Naive thymus-derived CD4-positive, alpha-beta T cell (primary cell): ENCODE results near the gene TGFBR2. TPM values are rescaled to one million over a fixed set of nuclear protein-coding genes. Genes with fewer than 3 reads are reported as not detected.

Source experiments
- ATAC-seq: fragments of 150-1000 bp; cut with Tn5 transposase; 2 replicates; pipeline ENCODE4 v1.10.0; 2021; ENCODE audit warnings: mild to moderate bottlenecking, moderate library complexity
- CTCF ChIA-PET: fragments of 350-600 bp; sonication (Branson Sonifier 250); formaldehyde crosslinking; loops from one replicate; lab custom pipeline; 2021; ENCODE audit warnings: antibody characterized with exemption; lab: Charles Lee
- POLR2A ChIA-PET: fragments of 350-600 bp; sonication (Branson Sonifier 250); formaldehyde crosslinking; loops from one replicate; lab custom pipeline; 2021; ENCODE audit warnings: antibody characterized with exemption, inconsistent platforms; lab: Charles Lee
- DNase-seq, 9 donors: peaks; one replicate each; pipeline versions ENCODE4 v3.0.0 to v3.0.0-alpha.2; 2020 to 2022; ENCODE audit warnings: mixed read lengths in 1 of 9
- H3K27ac ChIP-seq: one replicate; pipeline ENCODE4 v1.7.0; 2013; ENCODE audit warnings: mild to moderate bottlenecking, low read depth, low read length, moderate library complexity
- H3K27me3 ChIP-seq, 2 donors: one replicate each; pipeline ENCODE4 v1.7.0; 2013; ENCODE audit warnings: low read length in 2 of 2, mild to moderate bottlenecking in 2 of 2, moderate library complexity in 2 of 2; ENCODE audit not compliant: control insufficient read depth in 2 of 2, insufficient read depth in 2 of 2
- H3K36me3 ChIP-seq, 3 experiments: 1 replicate in 2 of 3; 2 replicates in 1 of 3; pipeline ENCODE4 v1.7.0; 2013; ENCODE audit warnings: low read length in 3 of 3, mild to moderate bottlenecking in 3 of 3, moderate library complexity in 1 of 3; ENCODE audit not compliant: insufficient read depth in 3 of 3, control insufficient read depth in 2 of 3
- H3K4me1 ChIP-seq, 2 donors: one replicate each; pipeline ENCODE4 v1.7.0; 2013; ENCODE audit warnings: low read length in 2 of 2, mild to moderate bottlenecking in 2 of 2, moderate library complexity in 1 of 2; ENCODE audit not compliant: control insufficient read depth in 2 of 2, insufficient read depth in 2 of 2
- H3K4me3 ChIP-seq: 2 replicates; pipeline ENCODE4 v1.7.0; 2013; ENCODE audit warnings: mild to moderate bottlenecking, low read length
- H3K9me3 ChIP-seq, 3 experiments: 1 replicate in 2 of 3; 2 replicates in 1 of 3; pipeline ENCODE4 v1.7.0; 2013; ENCODE audit warnings: low read length in 3 of 3; ENCODE audit not compliant: control insufficient read depth in 2 of 3
- H3K27ac Mint-ChIP-seq, 9 donors: one replicate each; pipeline ENCODE4 v1.8.0; 2020 to 2022; ENCODE audit warnings: mixed read lengths in 9 of 9, mild to moderate bottlenecking in 8 of 9, moderate library complexity in 5 of 9, inconsistent platforms in 2 of 9
- H3K27me3 Mint-ChIP-seq, 5 donors: one replicate each; pipeline ENCODE4 v1.8.0; 2021 to 2022; ENCODE audit warnings: mixed read lengths in 5 of 5, mild to moderate bottlenecking in 1 of 5
- H3K36me3 Mint-ChIP-seq, 5 donors: one replicate each; pipeline ENCODE4 v1.8.0; 2020 to 2022; ENCODE audit warnings: mixed read lengths in 5 of 5, mild to moderate bottlenecking in 3 of 5, inconsistent platforms in 1 of 5
- H3K4me1 Mint-ChIP-seq, 7 donors: one replicate each; pipeline ENCODE4 v1.8.0; 2020 to 2022; ENCODE audit warnings: mixed read lengths in 7 of 7, mild to moderate bottlenecking in 3 of 7, inconsistent platforms in 1 of 7
- H3K4me3 Mint-ChIP-seq, 10 donors: one replicate each; pipeline ENCODE4 v1.8.0; 2020 to 2022; ENCODE audit warnings: mild to moderate bottlenecking in 10 of 10, mixed read lengths in 10 of 10, moderate library complexity in 6 of 10, inconsistent platforms in 2 of 10
- H3K9me3 Mint-ChIP-seq, 11 donors: one replicate each; pipeline ENCODE4 v1.8.0; 2020 to 2022; ENCODE audit warnings: mixed read lengths in 11 of 11, mild to moderate bottlenecking in 4 of 11, inconsistent platforms in 1 of 11, moderate library complexity in 1 of 11
- intact Hi-C, 2 donors: fragments of 100-400 bp; cut with micrococcal nuclease; formaldehyde crosslinking; loops; one replicate each; pipeline ENCODE4 v1.15.1; 2023
- polyA plus RNA-seq, 2 donors: library from polyadenylated mRNA; unstranded; fragments of 300-500 nt; fragmentation: Illumina TruSeq; gene quantifications; one replicate each; pipeline ENCODE4 v1.2.3, GENCODE V29; 2021
- total RNA-seq, 6 experiments: library from RNA in 5 of 6; stranded (reverse) in 5 of 6; gene quantifications; 1 replicate in 5 of 6; 2 replicates in 1 of 6; pipeline ENCODE4 v1.2.3 and lab custom pipeline; 2021 to 2026

Gene TGFBR2
- total and polyA plus RNA-seq, 7 experiments from 2014 or later, result 63.0 to 263 (median 155) TPM

DNA sequence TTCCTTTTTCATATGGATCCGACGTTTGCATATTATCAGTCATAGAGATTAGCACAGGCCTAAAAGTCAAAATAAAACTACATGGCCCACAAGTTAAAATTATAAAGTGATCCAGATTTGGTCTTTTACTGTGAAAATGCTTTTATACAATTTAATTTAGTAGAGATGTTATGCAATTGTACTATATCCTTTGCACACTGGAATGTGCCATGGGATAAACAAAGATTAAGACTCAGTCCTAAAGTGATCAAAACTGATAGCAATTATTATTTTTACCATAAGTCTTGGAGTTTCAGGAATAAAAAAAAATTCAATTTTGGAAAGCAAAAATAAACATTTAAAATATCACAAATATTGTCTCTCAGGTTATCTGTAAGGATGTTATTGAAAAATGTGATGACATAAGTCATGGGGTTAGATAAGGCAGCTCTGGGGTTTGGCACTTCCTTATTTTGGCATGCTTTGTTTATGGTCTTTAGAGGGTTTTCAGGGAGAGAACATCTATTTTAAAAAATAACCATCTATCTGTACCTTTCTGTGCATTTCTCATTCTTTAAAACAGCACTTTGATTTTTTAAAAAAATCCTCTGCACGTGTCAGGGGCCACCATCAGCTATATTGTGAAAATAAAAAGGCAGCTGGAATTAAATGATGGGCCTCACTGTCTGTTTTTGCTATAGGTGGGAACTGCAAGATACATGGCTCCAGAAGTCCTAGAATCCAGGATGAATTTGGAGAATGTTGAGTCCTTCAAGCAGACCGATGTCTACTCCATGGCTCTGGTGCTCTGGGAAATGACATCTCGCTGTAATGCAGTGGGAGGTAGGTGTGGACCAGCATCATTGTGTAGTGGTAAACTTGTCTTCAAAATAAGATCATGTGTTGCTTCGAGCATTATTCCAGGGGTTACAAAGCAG, 67.3 kb downstream of the TGFBR2 start:
- H3K36me3 ChIP-seq, result peaks cover 40 to 65% (median 42%) of the 10 kb centered on the region in 3 experiments
- ChIA-PET CTCF (interaction anchor here (0.6 kb wide), 1 partner anchor 12 kb away, joined by 4 read pairs; no protein-coding TSS in a partner anchor), POLR2A (interaction anchor here (0.5 to 1.8 kb wide), 10 partner anchors 9 to 69 kb away, joined by 3 to 16 read pairs (median 4); no protein-coding TSS in a partner anchor)
- peaks cover 17 to 83% of the 10 kb centered on the region in 2 donors for H3K4me1 ChIP-seq
- Mint-ChIP-seq H3K4me3 (peak overlapping the region; percentile 69 to 93 (median 80)), H3K4me1 (peaks cover 72 to 100% (median 97%) of the 10 kb centered on the region in 7 donors), H3K36me3 (peaks cover 51 to 96% (median 87%) of the 10 kb centered on the region in 5 donors), H3K9me3 (peaks cover 0 to 4% (median 0%) of the 10 kb centered on the region in 11 donors), H3K27me3 (no peaks in the 10 kb centered on the region), H3K27ac (peak overlapping the region; percentile 71 to 99 (median 95))
- no peaks in the 10 kb centered on the region for H3K9me3 ChIP-seq
- peak; percentile 63 for ATAC-seq
- intact Hi-C loops, result loop anchor here (1.0 to 2.0 kb wide), 4 partner anchors 8 to 15 kb away; no protein-coding TSS in a partner anchor
- DNase-seq, result peak in 3 of 9 donors; percentile 49 to 57 (median 56)
- H3K4me3 ChIP-seq, result no peak overlapping the region
- no peaks in the 10 kb centered on the region for H3K27me3 ChIP-seq
- H3K27ac ChIP-seq, result peak overlapping the region; percentile 59

DNA sequence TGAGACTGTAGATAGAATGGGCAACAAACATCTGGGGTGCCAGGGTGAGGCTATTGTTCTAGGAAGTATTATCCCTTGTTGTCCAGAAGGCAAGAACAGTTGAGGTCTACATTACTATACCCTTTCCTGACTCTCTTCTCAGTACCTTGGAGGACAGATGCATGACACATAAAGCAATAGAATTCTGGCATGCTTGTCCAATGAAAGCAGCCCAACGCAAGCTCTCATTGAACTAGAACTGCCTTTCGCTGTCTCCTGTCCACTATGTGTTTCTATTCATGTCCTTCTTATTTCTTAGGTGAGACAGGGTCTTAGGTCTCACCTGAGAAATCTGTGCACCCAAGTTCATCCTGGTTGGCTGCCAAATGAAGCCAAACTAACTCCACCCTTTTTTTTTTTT, 68.6 kb downstream of the TGFBR2 start:
- CTCF ChIA-PET, result no interaction called here
- POLR2A ChIA-PET, result interaction anchor here (1.0 to 1.8 kb wide), 4 partner anchors 10 to 20 kb away, joined by 3 to 12 read pairs (median 4); no protein-coding TSS in a partner anchor

DNA sequence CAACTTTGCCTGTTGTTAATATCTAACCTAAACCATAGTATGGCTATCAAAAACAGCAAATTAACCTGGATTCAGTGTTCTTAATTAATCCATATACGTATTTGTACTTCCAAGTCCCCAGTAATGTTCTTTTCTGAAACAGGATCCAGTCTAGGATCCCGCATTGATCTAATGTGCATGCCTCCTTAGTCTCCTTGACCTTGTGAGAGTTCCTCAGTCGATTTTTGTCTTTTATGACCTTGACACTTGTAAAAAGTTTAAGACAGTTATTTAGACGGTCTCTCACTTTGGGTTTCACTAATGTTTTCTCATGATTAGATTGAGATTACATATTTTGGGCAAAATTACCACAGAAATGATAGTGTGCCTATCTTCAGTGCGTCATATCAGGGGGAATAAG, 69.4 kb downstream of the TGFBR2 start:
- Histone ChIP-seq H3K27me3 (no peaks in the 10 kb centered on the region), H3K4me3 (no peak overlapping the region), H3K9me3 (no peaks in the 10 kb centered on the region), H3K4me1 (peaks cover 21 to 78% of the 10 kb centered on the region in 2 donors), H3K27ac (peak overlapping the region; percentile 23), H3K36me3 (peaks cover 48 to 70% (median 48%) of the 10 kb centered on the region in 3 experiments)
- DNase-seq (no peak), ATAC-seq (no peak)
- Mint-ChIP-seq H3K27me3 (no peaks in the 10 kb centered on the region), H3K4me1 (peaks cover 66 to 100% (median 96%) of the 10 kb centered on the region in 7 donors), H3K36me3 (peaks cover 41 to 89% (median 87%) of the 10 kb centered on the region in 5 donors), H3K27ac (peak overlapping the region; percentile 53 to 99 (median 95)), H3K9me3 (peaks cover 0 to 4% (median 0%) of the 10 kb centered on the region in 11 donors), H3K4me3 (peak overlapping the region; percentile 54 to 93 (median 79))
- ChIA-PET POLR2A (interaction anchor here (1.0 to 1.3 kb wide), 3 partner anchors 11 to 18 kb away, joined by 3 to 11 read pairs (median 4); no protein-coding TSS in a partner anchor), CTCF (no interaction called here)
- intact Hi-C loops, result loop anchor here (1.0 to 2.0 kb wide), 3 partner anchors 8 to 17 kb away; no protein-coding TSS in a partner anchor

More for the DNA sequence above, 68.6 kb downstream of the TGFBR2 start:
- H3K9me3 Mint-ChIP-seq, result peaks cover 0 to 4% (median 0%) of the 10 kb centered on the region in 11 donors
- no peaks in the 10 kb centered on the region for H3K27me3 Mint-ChIP-seq
- H3K27ac Mint-ChIP-seq, result peak overlapping the region; percentile 53 to 99 (median 95)
- peaks cover 44 to 89% (median 86%) of the 10 kb centered on the region in 5 donors for H3K36me3 Mint-ChIP-seq
- DNase-seq (no peak), ATAC-seq (no peak)
- Histone ChIP-seq H3K9me3 (no peaks in the 10 kb centered on the region), H3K36me3 (peaks cover 48 to 75% (median 49%) of the 10 kb centered on the region in 3 experiments), H3K4me1 (peaks cover 21 to 82% of the 10 kb centered on the region in 2 donors), H3K4me3 (no peak overlapping the region), H3K27ac (peak overlapping the region; percentile 20), H3K27me3 (no peaks in the 10 kb centered on the region)
- peak overlapping the region; percentile 54 to 93 (median 79) for H3K4me3 Mint-ChIP-seq
- H3K4me1 Mint-ChIP-seq, result peaks cover 62 to 100% (median 96%) of the 10 kb centered on the region in 7 donors
- intact Hi-C loops, result loop anchor here (1.0 to 2.0 kb wide), 3 partner anchors 8 to 16 kb away; no protein-coding TSS in a partner anchor

DNA sequence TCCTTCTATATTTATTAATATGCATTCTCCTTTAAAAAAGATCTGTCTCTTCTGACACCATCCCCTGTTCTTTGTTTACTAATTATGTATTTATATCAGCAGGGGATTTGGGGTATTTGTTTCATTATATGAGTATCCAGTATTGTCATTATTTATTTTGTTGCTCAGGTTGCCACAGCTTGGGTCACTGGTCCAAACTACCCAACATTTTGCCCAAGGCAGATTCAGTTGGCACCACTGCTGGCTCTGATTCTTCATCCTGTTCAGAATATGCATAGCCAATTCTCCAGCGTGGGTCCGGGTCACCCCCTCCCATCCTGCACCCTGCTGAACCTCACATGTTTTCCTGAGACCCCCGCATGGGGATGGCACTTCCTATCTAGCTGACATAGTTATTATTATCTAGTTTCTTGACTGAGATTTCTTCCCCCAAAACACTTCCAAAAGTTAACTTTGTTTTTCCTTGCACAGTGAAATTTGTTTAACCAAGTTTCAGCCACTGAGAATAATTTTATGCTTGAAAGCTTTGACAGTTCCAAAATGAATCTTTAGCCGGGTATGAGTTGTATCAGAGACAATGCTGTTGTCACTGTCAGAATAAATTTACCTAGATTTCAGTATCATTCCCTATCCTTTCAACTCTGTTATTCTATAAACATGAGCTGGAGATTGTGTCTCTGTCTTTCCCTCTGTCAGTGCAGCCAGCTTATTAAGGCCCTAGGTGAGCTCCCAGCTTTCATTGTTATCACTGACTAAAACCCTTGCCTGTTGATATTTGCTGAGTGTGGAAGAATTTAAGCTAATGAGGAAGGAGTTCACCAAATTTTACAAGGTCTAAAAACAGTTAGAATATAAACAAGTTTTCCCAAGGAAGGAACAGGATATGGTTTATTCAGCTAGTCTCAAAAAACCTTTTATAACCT, 70.3 kb downstream of the TGFBR2 start:
- Mint-ChIP-seq H3K9me3 (peaks cover 0 to 4% (median 0%) of the 10 kb centered on the region in 11 donors), H3K27me3 (no peaks in the 10 kb centered on the region), H3K36me3 (peaks cover 44 to 88% (median 83%) of the 10 kb centered on the region in 5 donors), H3K4me3 (peak overlapping the region; percentile 30 to 93 (median 76)), H3K27ac (peak overlapping the region; percentile 70 to 99 (median 95)), H3K4me1 (peaks cover 67 to 100% (median 96%) of the 10 kb centered on the region in 7 donors)
- peaks cover 30 to 78% of the 10 kb centered on the region in 2 donors for H3K4me1 ChIP-seq
- no peak for ATAC-seq
- intact Hi-C loops, result loop anchor here in 1 of 2 donors (1.0 kb wide), 1 partner anchor 9 kb away; no protein-coding TSS in a partner anchor
- H3K36me3 ChIP-seq, result peaks cover 40 to 71% (median 52%) of the 10 kb centered on the region in 3 experiments
- no peaks in the 10 kb centered on the region for H3K9me3 ChIP-seq
- H3K27me3 ChIP-seq, result no peaks in the 10 kb centered on the region
- ChIA-PET POLR2A (interaction anchor here (0.6 to 3.5 kb wide), 13 partner anchors 9 to 392 kb away, joined by 3 to 34 read pairs (median 4); no protein-coding TSS in a partner anchor), CTCF (interaction anchor here (0.6 to 1.7 kb wide), 5 partner anchors 9 to 478 kb away, joined by 3 to 12 read pairs (median 4); no protein-coding TSS in a partner anchor)
- H3K27ac ChIP-seq, result peak overlapping the region; percentile 31
- DNase-seq, result no peak
- H3K4me3 ChIP-seq, result no peak overlapping the region

DNA sequence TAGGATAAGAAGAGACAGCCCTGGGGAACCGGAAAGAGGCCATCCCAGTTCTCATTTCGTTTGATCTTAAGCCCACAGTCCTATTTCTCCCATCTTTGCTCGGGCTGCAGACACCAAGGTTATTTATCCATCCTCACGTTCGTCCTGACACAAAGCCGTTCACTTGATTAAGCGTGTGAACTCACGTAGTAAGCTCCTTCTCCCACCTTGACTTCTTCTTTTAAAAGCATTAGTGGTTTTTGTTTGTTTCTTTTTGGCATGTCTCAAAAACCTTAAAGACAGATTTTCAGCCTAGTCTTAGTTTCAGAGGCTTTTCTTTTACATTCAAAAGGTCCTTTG, 70.9 kb downstream of the TGFBR2 start:
- peak overlapping the region; percentile 31 for H3K27ac ChIP-seq
- Mint-ChIP-seq H3K4me3 (peak overlapping the region in 9 of 10 donors; percentile 54 to 93 (median 78)), H3K27ac (peak overlapping the region; percentile 70 to 99 (median 95)), H3K36me3 (peaks cover 42 to 88% (median 81%) of the 10 kb centered on the region in 5 donors), H3K27me3 (no peaks in the 10 kb centered on the region), H3K4me1 (peaks cover 71 to 100% (median 96%) of the 10 kb centered on the region in 7 donors), H3K9me3 (peaks cover 0 to 4% (median 0%) of the 10 kb centered on the region in 11 donors)
- ATAC-seq, result no peak
- H3K4me3 ChIP-seq, result no peak overlapping the region
- peaks cover 34 to 69% (median 47%) of the 10 kb centered on the region in 3 experiments for H3K36me3 ChIP-seq
- no peak for DNase-seq
- H3K9me3 ChIP-seq, result no peaks in the 10 kb centered on the region
- peaks cover 36 to 78% of the 10 kb centered on the region in 2 donors for H3K4me1 ChIP-seq
- intact Hi-C loops, result no loop called here
- ChIA-PET POLR2A (interaction anchor here (0.6 to 3.5 kb wide), 13 partner anchors 8 to 393 kb away, joined by 3 to 34 read pairs (median 4); no protein-coding TSS in a partner anchor), CTCF (interaction anchor here (0.6 to 1.7 kb wide), 6 partner anchors 9 to 478 kb away, joined by 3 to 12 read pairs (median 4); no protein-coding TSS in a partner anchor)
- no peaks in the 10 kb centered on the region for H3K27me3 ChIP-seq
